Thyroid gland (tissue), 4 donors: ENCODE data around the gene STK16. TPM values are rescaled to one million over a fixed set of nuclear protein-coding genes. Genes with fewer than 3 reads are reported as not detected.
"Not testable (repeated sequence)": the region's sequence is repeated elsewhere in the genome, so short reads cannot be mapped to it uniquely, and the experiment has no call there.

Experiments used
- DNase-seq, 2 donors: peaks; one replicate each; pipeline ENCODE4 v3.0.0-alpha.2; 2019
- H3K27ac ChIP-seq, 3 donors: fragments of 200-600 bp; sonication (generic); 1 replicate in 2 of 3; 2 replicates in 1 of 3; pipeline ENCODE4 v1.5.1; 2016 to 2019; ENCODE audit warnings: mild to moderate bottlenecking in 1 of 3, moderate library complexity in 1 of 3
- H3K27me3 ChIP-seq: fragments of 200-600 bp; sonication (generic); one replicate; pipeline ENCODE4 v1.5.1; 2019
- H3K36me3 ChIP-seq, 2 donors: fragments of 200-600 bp; sonication (generic); one replicate each; pipeline ENCODE4 v1.5.1; 2016 to 2019
- H3K4me1 ChIP-seq, 2 donors: fragments of 200-600 bp; sonication (generic); one replicate each; pipeline ENCODE4 v1.5.1; 2017 to 2019
- H3K4me3 ChIP-seq, 3 donors: fragments of 200-600 bp; sonication (generic); replicated peaks in 1 of 3; 1 replicate in 2 of 3; 2 replicates in 1 of 3; pipeline ENCODE4 v1.5.1; 2016; ENCODE audit warnings: mild to moderate bottlenecking in 1 of 3
- H3K9me3 ChIP-seq: fragments of 200-600 bp; sonication (generic); one replicate; pipeline ENCODE4 v1.5.1; 2017
- POLR2A ChIP-seq, 2 donors: fragments of 450-650 bp; IDR thresholded peaks; one replicate each; pipeline ENCODE4 v1.6.1; 2017; ENCODE audit warnings: antibody characterized with exemption in 2 of 2, mild to moderate bottlenecking in 2 of 2, moderate library complexity in 1 of 2
- WGBS, 2 donors: methylation state at CpG; one replicate each; pipeline ENCODE4 v1.1.5; 2017; 5-methylcytosine and 5-hydroxymethylcytosine counted together
- intact Hi-C: fragments of 100-400 bp; cut with DNase I; formaldehyde crosslinking; loops from one replicate; pipeline ENCODE4 v1.15.1; 2023
- total RNA-seq, 4 donors: library from RNA; depleted of rRNA; stranded (reverse); fragments of >200 nt; gene quantifications; one replicate each; pipeline ENCODE4 v1.2.3, GENCODE V29; 2016
- TF ChIP-seq, protein P1 (sequence below), 6 experiments: fragments of 200-600 bp in 3 of 6; fragments of 450-650 bp in 3 of 6; sonication (generic) in 3 of 6; IDR thresholded peaks; one replicate each; pipeline ENCODE4 v1.5.1; 2016 to 2019; ENCODE audit warnings: antibody characterized with exemption in 6 of 6, mild to moderate bottlenecking in 2 of 6, inconsistent platforms in 1 of 6, moderate library complexity in 1 of 6

STK16 gene
- total RNA-seq, 4 donors from 2014 or later, result 19.5 to 33.0 (median 24.9) TPM

DNA sequence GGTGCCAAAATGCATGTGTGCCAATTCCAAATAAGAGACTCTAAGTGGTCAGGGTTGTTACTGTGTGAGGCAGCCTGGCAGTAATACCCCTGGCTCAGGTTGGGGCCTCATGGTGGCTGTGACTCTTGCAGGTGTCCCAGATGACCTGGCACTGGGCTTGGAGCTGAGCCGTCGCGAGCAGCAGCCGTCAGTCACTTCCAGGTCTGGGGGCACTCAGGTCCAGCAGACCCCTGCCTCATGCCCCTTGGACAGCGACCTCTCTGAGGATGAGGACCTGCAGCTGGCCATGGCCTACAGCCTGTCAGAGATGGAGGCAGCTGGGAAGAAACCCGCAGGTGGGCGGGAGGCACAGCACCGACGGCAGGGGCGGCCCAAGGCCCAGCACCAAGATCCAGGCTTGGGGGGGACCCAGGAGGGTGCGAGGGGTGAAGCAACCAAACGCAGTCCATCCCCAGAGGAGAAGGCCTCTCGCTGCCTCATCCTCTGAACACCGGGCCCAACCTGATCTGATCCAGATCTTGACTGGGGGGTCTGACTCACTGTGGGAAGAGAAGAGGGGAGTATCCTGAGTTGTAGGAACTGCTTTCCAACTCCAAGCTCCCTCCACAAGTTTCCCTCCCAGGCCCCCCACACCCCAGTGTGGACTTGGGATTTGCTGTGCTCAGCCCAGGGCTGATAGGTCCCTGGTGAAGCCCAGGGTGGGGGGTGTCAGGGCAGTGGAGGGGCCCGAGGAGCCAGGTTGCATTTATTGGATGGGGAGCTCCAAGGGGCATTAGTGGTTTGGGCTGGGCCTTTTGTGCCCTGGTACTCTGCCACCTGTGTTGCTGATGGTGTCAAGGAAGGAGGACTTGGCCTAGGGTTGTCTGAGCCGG, 39.5 kb downstream of the STK16 start:
- WGBS, 2 donors, result 88 to 94% methylated on average over 9 to 15 of the region's 16 CpGs
- H3K9me3 ChIP-seq, result no peaks in the 10 kb centered on the region
- no peak for TF ChIP-seq POLR2A (IDR thresholded peaks at IDR 0.05)
- TF ChIP-seq, protein P1, sequence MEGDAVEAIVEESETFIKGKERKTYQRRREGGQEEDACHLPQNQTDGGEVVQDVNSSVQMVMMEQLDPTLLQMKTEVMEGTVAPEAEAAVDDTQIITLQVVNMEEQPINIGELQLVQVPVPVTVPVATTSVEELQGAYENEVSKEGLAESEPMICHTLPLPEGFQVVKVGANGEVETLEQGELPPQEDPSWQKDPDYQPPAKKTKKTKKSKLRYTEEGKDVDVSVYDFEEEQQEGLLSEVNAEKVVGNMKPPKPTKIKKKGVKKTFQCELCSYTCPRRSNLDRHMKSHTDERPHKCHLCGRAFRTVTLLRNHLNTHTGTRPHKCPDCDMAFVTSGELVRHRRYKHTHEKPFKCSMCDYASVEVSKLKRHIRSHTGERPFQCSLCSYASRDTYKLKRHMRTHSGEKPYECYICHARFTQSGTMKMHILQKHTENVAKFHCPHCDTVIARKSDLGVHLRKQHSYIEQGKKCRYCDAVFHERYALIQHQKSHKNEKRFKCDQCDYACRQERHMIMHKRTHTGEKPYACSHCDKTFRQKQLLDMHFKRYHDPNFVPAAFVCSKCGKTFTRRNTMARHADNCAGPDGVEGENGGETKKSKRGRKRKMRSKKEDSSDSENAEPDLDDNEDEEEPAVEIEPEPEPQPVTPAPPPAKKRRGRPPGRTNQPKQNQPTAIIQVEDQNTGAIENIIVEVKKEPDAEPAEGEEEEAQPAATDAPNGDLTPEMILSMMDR (IDR thresholded peaks at IDR 0.05), result no peak
- H3K36me3 ChIP-seq, result peaks cover 42% of the 10 kb centered on the region in 2 donors
- no peak overlapping the region for H3K4me3 ChIP-seq
- peaks cover 5 to 16% of the 10 kb centered on the region in 2 donors for H3K4me1 ChIP-seq
- intact Hi-C loops, result loop anchor here (5.0 kb wide), 1 partner anchor 37 kb away; the partner anchor contains the start of genes GLB1L and STK16
- DNase-seq, result no peak
- H3K27me3 ChIP-seq, result no peaks in the 10 kb centered on the region
- H3K27ac ChIP-seq, result no peak overlapping the region

DNA sequence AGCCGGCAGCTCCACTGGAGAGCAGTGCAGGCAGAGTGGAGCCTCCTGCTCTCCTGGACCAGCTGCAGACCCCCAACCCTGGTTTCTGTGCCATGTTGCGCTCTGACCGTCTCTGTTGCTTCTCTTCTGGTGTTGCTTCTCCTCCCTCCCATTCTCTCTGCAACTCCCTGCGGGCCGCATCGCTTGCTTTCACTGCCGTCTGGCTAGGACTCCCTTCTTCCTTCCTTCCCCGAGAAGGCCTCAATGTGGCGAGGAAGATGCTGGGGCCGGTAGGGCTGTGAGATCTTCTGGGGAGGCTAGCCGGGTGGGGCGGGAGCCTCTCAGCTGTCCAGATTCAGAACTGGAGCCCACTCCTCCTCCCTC, 40.1 kb downstream of the STK16 start:
- Histone ChIP-seq H3K36me3 (peaks cover 42% of the 10 kb centered on the region in 2 donors), H3K27ac (no peak overlapping the region), H3K27me3 (no peaks in the 10 kb centered on the region), H3K9me3 (no peaks in the 10 kb centered on the region), H3K4me3 (no peak overlapping the region), H3K4me1 (peaks cover 0 to 13% of the 10 kb centered on the region in 2 donors)
- no peak for DNase-seq
- 92 to 94% methylated on average over 12 of the region's 12 CpGs for WGBS, 2 donors
- intact Hi-C loops, result no loop called here
- TF ChIP-seq, protein P1 (IDR thresholded peaks at IDR 0.05), result no peak
- no peak for TF ChIP-seq POLR2A (IDR thresholded peaks at IDR 0.05)

DNA sequence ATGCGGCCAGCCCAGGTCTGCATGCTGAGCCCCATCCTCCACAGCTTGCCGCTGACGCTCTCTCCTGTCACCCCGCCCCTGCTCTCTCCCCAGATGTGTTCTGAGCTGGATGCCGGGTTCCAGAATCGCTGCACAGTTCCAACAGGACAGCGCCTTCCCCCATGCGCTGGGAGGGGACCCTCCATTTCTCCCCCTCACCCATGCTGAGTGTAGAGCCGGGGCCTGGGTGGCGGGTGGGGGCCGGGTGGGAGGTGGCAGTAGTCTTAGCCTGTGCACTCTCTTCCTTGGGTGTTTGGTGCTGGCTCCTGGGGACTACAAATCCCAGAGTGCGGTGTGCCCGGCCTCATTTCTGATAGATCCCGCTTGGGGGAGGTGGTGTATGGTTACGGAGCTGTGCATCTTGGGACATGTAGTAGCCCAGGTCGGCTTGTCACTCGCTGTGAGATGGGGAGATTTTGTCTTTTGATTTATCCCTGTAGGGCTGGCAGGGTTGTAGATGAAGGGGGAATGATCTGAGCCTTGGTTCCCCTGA, 40.7 kb downstream of the STK16 start:
- WGBS, 2 donors, result 78 to 93% methylated on average over 11 to 14 of the region's 17 CpGs
- intact Hi-C loops, result no loop called here
- no peak overlapping the region for H3K4me3 ChIP-seq
- peaks cover 0 to 11% of the 10 kb centered on the region in 2 donors for H3K4me1 ChIP-seq
- peaks cover 37 to 42% of the 10 kb centered on the region in 2 donors for H3K36me3 ChIP-seq
- no peak overlapping the region for H3K27ac ChIP-seq
- TF ChIP-seq POLR2A (IDR thresholded peaks at IDR 0.05), result no peak
- TF ChIP-seq, protein P1 (IDR thresholded peaks at IDR 0.05), result no peak
- H3K9me3 ChIP-seq, result no peaks in the 10 kb centered on the region
- H3K27me3 ChIP-seq, result no peaks in the 10 kb centered on the region
- DNase-seq, result no peak

DNA sequence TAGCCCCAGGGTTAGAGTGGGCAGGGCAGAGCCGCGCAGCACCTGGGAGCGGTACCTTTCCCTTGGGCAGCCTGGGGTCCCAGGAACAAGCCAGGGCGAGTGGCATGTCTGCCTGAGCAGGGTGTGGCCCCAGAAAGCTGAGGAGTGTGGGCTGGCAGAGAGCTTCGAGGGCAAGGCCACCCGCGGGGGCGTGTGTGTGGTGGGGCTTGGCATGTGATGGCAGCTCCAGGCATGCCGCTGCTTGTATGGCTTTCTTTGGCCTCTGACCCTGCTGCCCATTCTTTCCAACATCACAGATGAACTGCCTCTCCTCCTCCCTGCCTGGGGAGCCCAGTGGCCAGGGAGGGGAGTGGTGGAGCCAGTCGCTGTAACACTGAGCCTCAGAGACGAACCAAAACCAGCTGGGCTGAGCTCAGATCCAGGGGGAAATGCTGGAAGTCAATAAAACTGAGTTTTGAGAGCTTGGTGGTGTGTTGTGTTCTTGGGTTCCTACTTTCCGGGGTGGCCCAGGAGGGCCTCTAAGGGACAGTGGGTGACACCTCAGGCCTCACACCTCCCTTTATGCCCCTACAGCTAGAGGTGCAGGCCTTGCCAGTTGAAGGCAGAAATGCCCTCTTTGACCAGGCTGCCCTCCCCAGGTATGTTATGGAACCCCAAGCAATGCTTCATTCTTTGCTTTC, 41.3 kb downstream of the STK16 start:
- DNase-seq, result no peak
- Histone ChIP-seq H3K36me3 (peaks cover 33 to 38% of the 10 kb centered on the region in 2 donors), H3K4me1 (peaks cover 0 to 11% of the 10 kb centered on the region in 2 donors), H3K9me3 (no peaks in the 10 kb centered on the region), H3K4me3 (no peak overlapping the region), H3K27ac (no peak overlapping the region), H3K27me3 (no peaks in the 10 kb centered on the region)
- intact Hi-C loops, result no loop called here
- no peak for TF ChIP-seq POLR2A (IDR thresholded peaks at IDR 0.05)
- TF ChIP-seq, protein P1 (IDR thresholded peaks at IDR 0.05), result no peak
- 78 to 82% methylated on average over 8 to 10 of the region's 12 CpGs for WGBS, 2 donors

DNA sequence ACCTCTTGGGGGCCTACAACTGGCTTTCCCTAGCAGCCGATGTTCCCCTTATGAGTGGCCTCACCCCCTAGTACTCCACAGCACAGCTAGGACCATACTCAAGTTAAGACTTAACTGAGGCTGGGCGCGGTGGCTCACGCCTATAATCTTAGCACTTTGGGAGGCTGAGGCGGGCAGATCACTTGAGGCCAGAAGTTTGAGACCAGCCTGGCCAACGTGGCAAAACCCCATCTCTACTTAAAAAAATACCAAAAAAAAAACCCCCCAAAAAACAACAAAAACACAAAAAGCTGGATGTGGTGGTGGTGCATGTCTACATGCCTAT, 41.8 kb downstream of the STK16 start:
- not testable (repeated sequence) for H3K27ac ChIP-seq
- 87 to 89% methylated on average over 6 of the region's 6 CpGs for WGBS, 2 donors

More for the DNA sequence above, 41.8 kb downstream of the STK16 start:
- H3K9me3 ChIP-seq, H3K4me3 ChIP-seq, H3K27me3 ChIP-seq, intact Hi-C loops, DNase-seq: not testable (repeated sequence)
- Histone ChIP-seq H3K4me1 (peaks cover 0 to 11% of the 10 kb centered on the region in 2 donors), H3K36me3 (peaks cover 28 to 33% of the 10 kb centered on the region in 2 donors)
